ENCODE results near the gene DNAAF9. TPM values are rescaled to one million over a fixed set of nuclear protein-coding genes. Genes with fewer than 3 reads are reported as not detected.

DNAAF9 gene
- total RNA-seq, 1 donor from 2014 or later, result 9.0 TPM

DNA sequence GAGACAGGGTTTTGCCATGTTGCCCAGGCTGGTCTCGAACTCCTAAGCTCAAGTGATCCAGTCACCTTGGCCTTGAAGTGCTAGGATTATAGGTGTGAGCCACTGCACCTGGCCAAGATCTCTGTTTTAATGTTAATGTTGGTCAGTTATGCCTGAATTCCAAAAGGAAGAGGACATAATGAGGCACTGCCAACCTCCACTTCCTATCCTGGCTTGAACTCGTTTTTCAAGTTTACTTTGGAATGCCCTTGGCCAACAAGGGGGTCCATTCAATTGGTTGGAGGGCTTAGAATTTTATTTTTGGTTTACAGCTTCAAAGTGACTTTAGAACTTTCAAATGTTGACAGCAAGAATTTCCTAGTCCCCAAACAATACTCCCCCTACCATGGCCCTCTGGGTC is 29.8 kb downstream of the DNAAF9 start:
- DNase-seq (ENCODE audit: low read depth, low spot score), result no peak

DNA sequence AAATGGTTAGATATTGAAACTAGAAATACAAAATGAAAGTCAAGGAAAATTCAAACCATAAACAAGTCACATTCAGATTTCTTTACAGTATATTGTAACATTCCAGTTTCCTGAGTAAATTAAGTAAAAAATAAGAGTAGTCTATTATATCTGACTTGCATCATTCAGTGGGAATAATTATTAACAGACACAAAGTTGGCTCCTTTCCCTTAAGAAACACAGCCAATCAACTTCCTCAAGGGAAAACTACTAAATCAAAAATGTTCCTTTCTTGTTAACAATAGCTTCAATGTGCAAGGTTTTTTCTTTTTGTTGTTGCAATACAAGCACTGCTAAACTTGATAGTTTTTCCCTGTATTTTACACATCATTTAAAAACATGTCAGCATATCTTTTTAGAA is 33.2 kb downstream of the DNAAF9 start:
- DNase-seq (ENCODE audit: low read depth, low spot score), result no peak

DNA sequence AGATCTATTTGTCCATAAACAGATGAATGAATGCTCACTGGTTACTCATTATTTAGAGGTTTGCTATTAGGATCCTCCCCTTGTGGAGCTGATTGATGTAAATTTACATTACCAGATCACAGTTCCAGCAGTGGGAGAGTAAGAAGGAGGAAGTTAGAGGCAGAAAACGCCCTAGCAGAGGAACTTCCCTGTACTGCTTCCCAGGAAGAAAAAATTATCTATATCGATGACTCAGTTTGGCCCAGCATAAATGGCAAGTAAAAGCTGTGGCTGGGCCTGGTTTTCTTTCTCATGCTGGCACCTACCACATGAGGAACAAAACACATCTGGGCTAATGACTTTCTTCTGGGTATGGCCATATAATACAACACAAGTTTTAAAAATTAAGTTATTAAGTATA is 35.7 kb downstream of the DNAAF9 start:
- DNase-seq (ENCODE audit: low read depth, low spot score), result no peak

GRCh38 chr20:3367089-3367488 is 40.4 kb downstream of the DNAAF9 start:
- no peak for DNase-seq (ENCODE audit: low read depth, low spot score)

DNA sequence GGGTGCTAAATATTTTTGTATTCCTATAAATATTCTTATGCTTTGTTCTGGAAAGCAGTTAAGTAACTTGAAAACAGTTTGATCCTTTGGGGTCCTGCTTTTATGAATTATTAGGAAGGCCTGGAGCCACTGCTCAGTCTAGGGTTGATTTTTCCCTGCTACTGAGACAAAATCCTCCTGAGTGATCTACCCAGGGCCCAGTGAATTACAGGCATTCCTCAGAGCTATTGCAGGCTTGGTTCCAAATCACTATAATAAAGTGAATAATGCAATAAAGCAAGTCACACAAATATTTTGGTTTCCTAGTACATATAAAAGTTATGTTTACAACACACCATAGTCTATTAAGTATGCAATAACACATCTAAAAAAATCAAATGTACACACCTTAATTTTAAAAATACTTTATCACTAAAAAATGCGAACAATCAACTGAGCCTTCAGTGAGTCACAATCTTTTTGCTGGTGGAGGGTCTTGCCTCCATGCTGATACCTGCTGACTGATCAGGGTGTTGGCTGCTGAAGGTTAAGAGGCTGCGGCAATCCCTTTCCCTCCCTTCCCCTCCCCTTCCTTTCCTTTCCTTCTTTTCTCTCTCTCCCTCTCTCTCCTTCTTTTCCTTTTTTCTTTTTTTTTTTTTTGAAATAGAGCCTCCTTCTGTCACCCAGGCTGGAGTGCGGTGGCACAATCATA is 43.0 kb downstream of the DNAAF9 start:
- DNase-seq (ENCODE audit: low read depth, low spot score), result no peak

- no peak for DNase-seq (ENCODE audit: low read depth, low spot score)
Measured at GRCh38 chr20:3360752-3361151, 46.7 kb downstream of the DNAAF9 start.

DNA sequence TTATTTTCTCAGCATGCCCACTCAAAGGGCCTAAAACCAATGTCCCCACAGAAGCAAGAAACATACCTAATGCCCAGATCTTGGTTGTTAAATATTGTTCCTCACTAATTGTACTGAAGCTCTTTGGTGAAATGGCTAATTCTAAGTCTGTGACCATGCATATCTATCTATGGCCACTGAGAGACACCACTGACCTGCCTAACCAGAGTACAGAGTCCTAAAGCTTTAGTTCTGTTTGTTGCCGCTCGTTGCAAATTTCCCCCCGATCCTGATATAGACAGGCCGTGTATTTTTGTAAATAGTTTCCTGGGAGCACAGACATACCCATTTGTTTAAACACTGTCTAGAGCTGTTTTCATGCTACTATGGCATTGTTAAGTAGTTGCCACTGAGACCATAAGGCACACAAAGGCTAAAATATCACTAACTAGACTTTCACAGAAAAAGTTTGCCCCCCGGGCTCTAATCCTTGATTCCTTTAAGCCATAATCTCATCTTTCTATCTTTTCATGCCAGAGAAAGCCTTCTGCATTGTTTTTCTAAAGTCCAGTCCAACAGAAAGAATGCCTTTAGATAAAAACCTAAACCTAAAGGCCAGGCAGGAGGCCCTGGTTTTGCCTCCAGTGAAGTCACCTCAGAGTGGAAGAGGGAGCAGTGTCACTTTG is 48.7 kb downstream of the DNAAF9 start:
- DNase-seq (ENCODE audit: low read depth, low spot score), result no peak

Other genes with a start within 250 kb of the DNAAF9 start
- gene FASTKD5, start 247.8 kb downstream of the DNAAF9 start, total RNA-seq, result 15.8 and 23.9 TPM in 2 replicates
- 1.8 and 2.6 TPM in 2 replicates for gene UBOX5, start 247.8 kb downstream of the DNAAF9 start, total RNA-seq
- gene LZTS3, start 234.1 kb downstream of the DNAAF9 start, total RNA-seq, result 3.2 and 4.1 TPM in 2 replicates
- gene DDRGK1, start 203.0 kb downstream of the DNAAF9 start, total RNA-seq, result 25.9 and 40.1 TPM in 2 replicates
- gene ITPA, start 198.2 kb downstream of the DNAAF9 start, total RNA-seq, result 21.4 and 51.2 TPM in 2 replicates
- 3.0 and 4.3 TPM in 2 replicates for gene SLC4A11, start 168.5 kb downstream of the DNAAF9 start, total RNA-seq
- 45.3 and 49.4 TPM in 2 replicates for gene ATRN, start 63.3 kb upstream of the DNAAF9 start, total RNA-seq